GM19193 (cell line): ENCODE results near the gene ANKMY1.

Experiments
- POLR2A ChIP-seq: IDR thresholded peaks from 4 replicates; pipeline ENCODE4 v1.6.1; 2011; ENCODE audit not compliant: insufficient read depth, insufficient read length; ENCODE audit errors: extremely low read depth

ANKMY1 gene

DNA sequence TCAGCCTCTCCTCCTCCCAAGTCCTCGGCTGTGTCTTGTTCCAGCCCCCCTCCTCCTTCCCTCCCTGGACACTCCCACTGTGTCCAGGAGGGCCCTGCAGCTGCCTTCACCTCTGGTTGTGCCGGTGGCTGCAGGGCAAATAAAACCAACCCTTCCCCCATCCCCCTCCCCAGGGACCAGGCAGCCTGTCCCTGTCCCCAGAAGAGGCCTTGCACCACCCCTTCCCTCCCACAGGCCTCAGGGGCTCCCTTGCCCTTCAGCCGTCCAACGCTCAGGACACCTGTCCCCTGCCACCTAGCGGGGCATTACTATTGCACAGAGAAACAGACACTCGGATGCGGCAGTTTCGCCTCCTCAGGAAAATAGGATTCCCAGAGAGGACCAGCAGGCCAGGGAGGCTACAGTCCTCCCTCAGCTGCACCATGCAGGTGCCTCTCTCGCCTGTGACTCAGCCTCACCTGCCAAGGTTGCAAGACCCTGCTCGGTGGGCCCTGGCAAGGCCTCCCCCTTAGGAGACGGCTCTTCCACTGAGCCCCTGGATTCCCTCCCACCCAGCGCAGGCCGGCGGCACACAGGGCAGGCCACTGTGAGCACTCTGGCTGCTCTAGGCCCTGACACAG lies 127.8 kb downstream of the ANKMY1 start:
- TF ChIP-seq POLR2A = no peak
